HCT116 (cell line): ENCODE results near the gene ADAMTS3. TPM values are rescaled to one million over a fixed set of nuclear protein-coding genes. Genes with fewer than 3 reads are reported as not detected.

Experiments used
- ATAC-seq: fragments of 200-7000 bp; cut with Tn5 transposase; 2 replicates; pipeline ENCODE4 v1.9.1; 2020; ENCODE audit warnings: mild to moderate bottlenecking, moderate library complexity
- BruUV-seq: library from RNA; stranded (reverse); fragments of 400-500 nt; replicated peaks from 2 replicates; lab custom pipeline; 2021; lab: Mats Ljungman, UMichigan
- CTCF ChIA-PET: fragments of 300-600 bp; sonication (Branson Sonifier 250); formaldehyde crosslinking; loops from one replicate; lab custom pipeline; 2021; ENCODE audit warnings: antibody characterized with exemption; lab: Charles Lee
- POLR2A ChIA-PET: fragments of 300-600, 350-600 bp; sonication (Branson Sonifier 250); formaldehyde crosslinking; loops from one replicate; lab custom pipeline; 2021; ENCODE audit warnings: antibody characterized with exemption; lab: Charles Lee
- RAD21 ChIA-PET, 2 experiments: fragments of 300-600 bp; sonication (Branson Sonifier 250); formaldehyde crosslinking; loops; one replicate each; lab custom pipeline; 2023; ENCODE audit warnings: low total read pairs in 2 of 2; ENCODE audit not compliant: uncharacterized antibody in 2 of 2, unreplicated experiment in 2 of 2, low non-redundant PET in 1 of 2; lab: Charles Lee
- DNase-seq: peaks from one replicate; pipeline ENCODE4 v3.0.0-alpha.2; 2010; ENCODE audit warnings: low read depth, low spot score
- H2AFZ ChIP-seq: fragments of 200-600 bp; shearing (Covaris generic), sonication (generic); 2 replicates; pipeline ENCODE4 v1.6.1; 2017; ENCODE audit warnings: low read depth, mixed run types, mixed read lengths, antibody characterized with exemption, low read length; ENCODE audit not compliant: poor library complexity, severe bottlenecking
- H3K27ac ChIP-seq: 2 replicates; pipeline ENCODE4 v1.5.1; 2012; ENCODE audit warnings: low read depth, low read length
- H3K27me3 ChIP-seq: fragments of 200-600 bp; sonication (generic); 2 replicates; pipeline ENCODE4 v1.6.1; 2016; ENCODE audit warnings: mixed run types, low read length, mixed read lengths; ENCODE audit not compliant: insufficient read depth
- H3K36me3 ChIP-seq, 2 experiments: fragments of 200-500 bp in 1 of 2; fragments of 200-600 bp in 1 of 2; sonication (Bioruptor generic) in 1 of 2; sonication (generic) in 1 of 2; 2 replicates each; pipeline versions ENCODE4 v1.5.1 to v1.6.1; 2014 to 2016; ENCODE audit warnings: low read length in 2 of 2, inconsistent platforms in 1 of 2, mixed read lengths in 1 of 2, mixed run types in 1 of 2; ENCODE audit not compliant: insufficient read depth in 2 of 2, control insufficient read depth in 1 of 2
- H3K4me1 ChIP-seq, 2 experiments: fragments of 200-600 bp in 1 of 2; sonication (generic) in 1 of 2; 2 replicates each; pipeline versions ENCODE4 v1.5.1 to v1.6.1; 2012 to 2017; ENCODE audit warnings: low read length in 2 of 2, inconsistent platforms in 1 of 2, mild to moderate bottlenecking in 1 of 2, mixed read lengths in 1 of 2, mixed run types in 1 of 2, moderate library complexity in 1 of 2; ENCODE audit not compliant: insufficient read depth in 2 of 2, control insufficient read depth in 1 of 2
- H3K4me2 ChIP-seq: fragments of 200-600 bp; sonication (generic); 2 replicates; pipeline ENCODE4 v1.6.1; 2017; ENCODE audit warnings: mixed run types, low read length, mixed read lengths
- H3K4me3 ChIP-seq, 2 experiments: fragments of 200-600 bp in 1 of 2; sonication (generic) in 1 of 2; replicated peaks in 1 of 2; 2 replicates each; pipeline ENCODE4 v1.5.1; 2011 to 2016; ENCODE audit warnings: low read length in 2 of 2, control low read depth in 1 of 2, low read depth in 1 of 2, mild to moderate bottlenecking in 1 of 2, mixed read lengths in 1 of 2, mixed run types in 1 of 2
- H3K79me2 ChIP-seq: fragments of 200-600 bp; sonication (generic); 2 replicates; pipeline ENCODE4 v1.6.1; 2017; ENCODE audit warnings: mild to moderate bottlenecking, mixed run types, low read length, moderate library complexity, mixed read lengths; ENCODE audit not compliant: insufficient read depth
- H3K9ac ChIP-seq: fragments of 200-600 bp; sonication (generic); 2 replicates; pipeline ENCODE4 v1.6.1; 2016; ENCODE audit warnings: low read length, mixed read lengths
- H3K9me2 ChIP-seq: fragments of 200-600 bp; sonication (generic), shearing (Covaris generic); 2 replicates; pipeline ENCODE4 v1.6.1; 2017; ENCODE audit warnings: mixed run types, mild to moderate bottlenecking, moderate library complexity; ENCODE audit not compliant: insufficient read depth
- H3K9me3 ChIP-seq, 2 experiments: fragments of 200-500 bp in 1 of 2; fragments of 200-600 bp in 1 of 2; sonication (Bioruptor generic) in 1 of 2; sonication (generic) in 1 of 2; 2 replicates each; pipeline ENCODE4 v1.6.1; 2014 to 2017; ENCODE audit warnings: low read length in 2 of 2, mixed read lengths in 2 of 2, inconsistent platforms in 1 of 2, low read depth in 1 of 2, mild to moderate bottlenecking in 1 of 2, mixed run types in 1 of 2, moderate library complexity in 1 of 2; ENCODE audit not compliant: control insufficient read depth in 1 of 2, insufficient read depth in 1 of 2
- H4K20me1 ChIP-seq: fragments of 200-600 bp; sonication (generic), shearing (Covaris generic); 2 replicates; pipeline ENCODE4 v1.6.1; 2017; ENCODE audit warnings: mixed run types, mild to moderate bottlenecking, moderate library complexity; ENCODE audit not compliant: insufficient read depth
- ATF3 ChIP-seq: IDR thresholded peaks from 2 replicates; pipeline ENCODE4 v1.6.1; 2012
- EGR1 ChIP-seq: IDR thresholded peaks from 2 replicates; pipeline ENCODE4 v1.6.1; 2012; ENCODE audit warnings: low read depth
- EZH2 ChIP-seq: fragments of 200-600 bp; sonication (generic); IDR thresholded peaks from 2 replicates; pipeline ENCODE4 v1.6.1; 2017; ENCODE audit warnings: antibody characterized with exemption, mixed run types
- FOSL1 ChIP-seq: IDR thresholded peaks from 2 replicates; pipeline ENCODE4 v1.6.1; 2012; ENCODE audit warnings: low read depth
- MAX ChIP-seq: IDR thresholded peaks from 2 replicates; pipeline ENCODE4 v1.6.1; 2012
- RAD21 ChIP-seq: IDR thresholded peaks from 2 replicates; pipeline ENCODE4 v1.6.1; 2012; ENCODE audit warnings: low read depth, mild to moderate bottlenecking
- SIN3A ChIP-seq: IDR thresholded peaks from 2 replicates; pipeline ENCODE4 v1.6.1; 2012; ENCODE audit warnings: low read depth
- SRF ChIP-seq: IDR thresholded peaks from 2 replicates; pipeline ENCODE4 v1.6.1; 2012; ENCODE audit warnings: low read depth
- TCF7L2 ChIP-seq: IDR thresholded peaks from 2 replicates; pipeline ENCODE4 v1.7.0; 2011; ENCODE audit warnings: borderline replicate concordance, inconsistent platforms; ENCODE audit not compliant: insufficient read depth, insufficient read length; ENCODE audit errors: extremely low read depth
- YY1 ChIP-seq: IDR thresholded peaks from 2 replicates; pipeline ENCODE4 v1.6.1; 2011; ENCODE audit warnings: low read length, low read depth, moderate library complexity, mild to moderate bottlenecking; ENCODE audit not compliant: insufficient replicate concordance; ENCODE audit errors: extremely low read depth
- ZBTB33 ChIP-seq: IDR thresholded peaks from 2 replicates; pipeline ENCODE4 v1.6.1; 2011; ENCODE audit warnings: mild to moderate bottlenecking, low read length, moderate library complexity; ENCODE audit not compliant: insufficient replicate concordance; ENCODE audit errors: extremely low read depth
- ZNF274 ChIP-seq: fragments of 200-500 bp; sonication (Bioruptor generic); IDR thresholded peaks from 2 replicates; pipeline ENCODE4 v1.6.1; 2014; ENCODE audit warnings: mild to moderate bottlenecking, low read depth, low read length, inconsistent platforms
- intact Hi-C: fragments of 100-400 bp; cut with micrococcal nuclease; formaldehyde crosslinking; loops from 2 replicates; pipeline ENCODE4 v1.10.0; 2022
- total RNA-seq: library from RNA; stranded (reverse); gene quantifications from one replicate; pipeline ENCODE4 v1.2.1, GENCODE V29; 2021; ENCODE audit not compliant: unreplicated experiment
- TF ChIP-seq, protein P1 (sequence below), 3 experiments: fragments of 200-600 bp in 1 of 3; sonication (generic) in 1 of 3; IDR thresholded peaks in 2 of 3; conservative IDR thresholded peaks in 1 of 3; 2 replicates each; pipeline ENCODE4 v1.5.1; 2012 to 2017; ENCODE audit warnings: low read depth in 2 of 3, low read length in 2 of 3, antibody characterized with exemption in 1 of 3, borderline replicate concordance in 1 of 3, control low read depth in 1 of 3, mild to moderate bottlenecking in 1 of 3, mixed read lengths in 1 of 3, mixed run types in 1 of 3, moderate library complexity in 1 of 3; ENCODE audit not compliant: insufficient read depth in 1 of 3

The ADAMTS3 gene
- total RNA-seq, 1 experiment from 2014 or later: not detected

GRCh38 chr4:72286910-72287309 lies 282.1 kb downstream of the ADAMTS3 start:
- Histone ChIP-seq H3K27me3 (no peaks in the 10 kb centered on the region), H3K9me2 (no peaks in the 10 kb centered on the region), H3K4me3 (no peak overlapping the region), H3K79me2 (no peaks in the 10 kb centered on the region), H2AFZ (no peak overlapping the region), H3K9ac (no peak overlapping the region), H3K36me3 (no peaks in the 10 kb centered on the region), H3K4me2 (no peak overlapping the region), H3K9me3 (peaks cover 0 to 4% of the 10 kb centered on the region in 2 experiments; a peak in 1 of 4 replicates), H3K27ac (no peak overlapping the region), H3K4me1 (no peaks in the 10 kb centered on the region), H4K20me1 (no peaks in the 10 kb centered on the region)
- no TSS peak for BruUV-seq
- intact Hi-C loops: no loop called here
- TF ChIP-seq RAD21 (no peak), EZH2 (no peak), SRF (no peak), MAX (no peak), YY1 (no peak), ZBTB33 (no peak), EGR1 (no peak), TCF7L2 (no peak), ZNF274 (no peak), ATF3 (no peak), FOSL1 (no peak), SIN3A (no peak)
- TF ChIP-seq, protein P1, sequence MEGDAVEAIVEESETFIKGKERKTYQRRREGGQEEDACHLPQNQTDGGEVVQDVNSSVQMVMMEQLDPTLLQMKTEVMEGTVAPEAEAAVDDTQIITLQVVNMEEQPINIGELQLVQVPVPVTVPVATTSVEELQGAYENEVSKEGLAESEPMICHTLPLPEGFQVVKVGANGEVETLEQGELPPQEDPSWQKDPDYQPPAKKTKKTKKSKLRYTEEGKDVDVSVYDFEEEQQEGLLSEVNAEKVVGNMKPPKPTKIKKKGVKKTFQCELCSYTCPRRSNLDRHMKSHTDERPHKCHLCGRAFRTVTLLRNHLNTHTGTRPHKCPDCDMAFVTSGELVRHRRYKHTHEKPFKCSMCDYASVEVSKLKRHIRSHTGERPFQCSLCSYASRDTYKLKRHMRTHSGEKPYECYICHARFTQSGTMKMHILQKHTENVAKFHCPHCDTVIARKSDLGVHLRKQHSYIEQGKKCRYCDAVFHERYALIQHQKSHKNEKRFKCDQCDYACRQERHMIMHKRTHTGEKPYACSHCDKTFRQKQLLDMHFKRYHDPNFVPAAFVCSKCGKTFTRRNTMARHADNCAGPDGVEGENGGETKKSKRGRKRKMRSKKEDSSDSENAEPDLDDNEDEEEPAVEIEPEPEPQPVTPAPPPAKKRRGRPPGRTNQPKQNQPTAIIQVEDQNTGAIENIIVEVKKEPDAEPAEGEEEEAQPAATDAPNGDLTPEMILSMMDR (IDR thresholded peaks at IDR 0.05 in 2 of 3, conservative IDR thresholded peaks at IDR 0.05 in 1 of 3; ENCODE audit: borderline replicate concordance in 1 of 3, insufficient read depth in 1 of 3, low read depth in 2 of 3, low read length in 2 of 3): no peak
- no peak for DNase-seq
- ChIA-PET POLR2A (no interaction called here), RAD21 (no interaction called here), CTCF (interaction anchor here (1.1 kb wide), 1 partner anchor 14 kb away, joined by 3 read pairs; no protein-coding TSS in a partner anchor)
- ATAC-seq: no peak
